Effector memory CD4-positive, alpha-beta T cell (primary cell): ENCODE measurements around the gene B9D2.
"Not testable (repeated sequence)": the region's sequence is repeated elsewhere in the genome, so short reads cannot be mapped to it uniquely, and the experiment has no call there.

ENCODE experiments used
- DNase-seq, 3 donors: peaks; one replicate each; pipeline ENCODE4 v3.0.0-alpha.2; 2020
- H3K27ac ChIP-seq: 2 replicates; pipeline ENCODE4 v1.7.0; 2013; ENCODE audit warnings: mild to moderate bottlenecking, low read length, moderate library complexity; ENCODE audit not compliant: insufficient read depth, poor library complexity, severe bottlenecking
- H3K27me3 ChIP-seq: replicated peaks from 2 replicates; pipeline ENCODE4 v1.7.0; 2013; ENCODE audit warnings: mild to moderate bottlenecking, low read length; ENCODE audit not compliant: insufficient read depth, control insufficient read depth, poor library complexity, severe bottlenecking
- H3K36me3 ChIP-seq: 2 replicates; pipeline ENCODE4 v1.7.0; 2013; ENCODE audit warnings: mild to moderate bottlenecking, low read length, moderate library complexity; ENCODE audit not compliant: control insufficient read depth, insufficient read depth
- H3K4me1 ChIP-seq: 2 replicates; pipeline ENCODE4 v1.7.0; 2013; ENCODE audit warnings: low read length, mild to moderate bottlenecking; ENCODE audit not compliant: control insufficient read depth, insufficient read depth, poor library complexity, severe bottlenecking
- H3K4me3 ChIP-seq: 2 replicates; pipeline ENCODE4 v1.7.0; 2013; ENCODE audit warnings: low read length, low read depth, mild to moderate bottlenecking; ENCODE audit not compliant: insufficient read depth, poor library complexity, severe bottlenecking
- H3K9me3 ChIP-seq: 2 replicates; pipeline ENCODE4 v1.7.0; 2013; ENCODE audit warnings: mild to moderate bottlenecking, low read length, moderate library complexity; ENCODE audit not compliant: control insufficient read depth

The B9D2 gene

GRCh38 chr19:41351339-41352245 is 12.4 kb downstream of the B9D2 start:
- no peaks in the 10 kb centered on the region for H3K27me3 ChIP-seq
- H3K4me1 ChIP-seq: peaks cover 50% of the 10 kb centered on the region
- peak; percentile 86 to 90 (median 89) for DNase-seq
- peak overlapping the region; percentile 95 for H3K27ac ChIP-seq
- no peaks in the 10 kb centered on the region for H3K9me3 ChIP-seq
- peaks cover 19% of the 10 kb centered on the region for H3K36me3 ChIP-seq
- peak overlapping the region; percentile 99 for H3K4me3 ChIP-seq

GRCh38 chr19:41350735-41351338 is 13.1 kb downstream of the B9D2 start:
- Histone ChIP-seq H3K4me3 (peak overlapping the region; percentile 99), H3K36me3 (peaks cover 27% of the 10 kb centered on the region), H3K4me1 (peaks cover 42% of the 10 kb centered on the region), H3K27me3 (no peaks in the 10 kb centered on the region), H3K27ac (peak overlapping the region; percentile 95), H3K9me3 (no peaks in the 10 kb centered on the region)
- no peak for DNase-seq

DNA sequence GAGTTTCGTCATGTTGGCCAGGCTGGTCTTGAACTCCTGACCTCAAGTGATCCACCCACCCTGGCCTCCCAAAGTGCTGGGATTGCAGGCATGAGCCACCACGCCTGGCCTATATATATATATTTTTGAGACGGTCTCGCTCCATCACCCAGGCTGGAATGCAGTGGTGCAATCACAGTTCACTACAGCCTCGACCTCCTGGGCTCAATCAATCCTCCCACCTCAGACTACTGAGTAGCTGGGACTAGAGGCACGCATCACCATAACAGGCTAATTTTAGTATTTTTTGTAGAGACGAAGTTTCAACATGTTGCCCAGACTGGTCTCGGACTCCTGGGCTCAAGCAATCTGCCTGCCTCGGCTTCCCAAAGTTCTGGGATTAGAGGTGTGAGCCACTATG is 17.0 kb downstream of the B9D2 start:
- not testable (repeated sequence) for H3K27me3 ChIP-seq, H3K9me3 ChIP-seq, H3K4me3 ChIP-seq, DNase-seq, H3K27ac ChIP-seq
- peaks cover 48% of the 10 kb centered on the region for H3K36me3 ChIP-seq
- peaks cover 44% of the 10 kb centered on the region for H3K4me1 ChIP-seq

DNA sequence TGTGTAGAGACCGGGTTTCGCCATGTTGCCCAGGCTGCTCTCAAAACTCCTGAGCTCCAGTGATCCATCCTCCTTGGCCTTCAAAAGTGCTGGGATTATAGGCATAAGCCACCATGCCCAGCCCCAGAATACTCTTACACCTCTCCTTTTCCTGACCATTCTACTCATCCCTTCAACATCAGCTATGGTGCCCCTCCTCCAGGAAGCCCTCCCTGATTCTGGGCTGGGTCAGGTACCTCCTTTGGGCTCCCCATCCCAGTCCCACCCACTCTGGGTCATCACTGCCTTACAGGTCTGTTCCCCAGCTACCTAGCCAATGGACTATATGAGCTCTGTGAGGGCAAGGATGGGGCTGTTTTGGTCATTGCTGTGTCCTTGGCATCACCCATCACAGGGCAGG is 19.8 kb downstream of the B9D2 start:
- no peak overlapping the region for H3K4me3 ChIP-seq
- H3K4me1 ChIP-seq: peaks cover 33% of the 10 kb centered on the region
- DNase-seq: no peak
- H3K27ac ChIP-seq: peak overlapping the region; percentile 40
- H3K27me3 ChIP-seq: no peaks in the 10 kb centered on the region
- H3K36me3 ChIP-seq: peaks cover 72% of the 10 kb centered on the region
- no peaks in the 10 kb centered on the region for H3K9me3 ChIP-seq

DNA sequence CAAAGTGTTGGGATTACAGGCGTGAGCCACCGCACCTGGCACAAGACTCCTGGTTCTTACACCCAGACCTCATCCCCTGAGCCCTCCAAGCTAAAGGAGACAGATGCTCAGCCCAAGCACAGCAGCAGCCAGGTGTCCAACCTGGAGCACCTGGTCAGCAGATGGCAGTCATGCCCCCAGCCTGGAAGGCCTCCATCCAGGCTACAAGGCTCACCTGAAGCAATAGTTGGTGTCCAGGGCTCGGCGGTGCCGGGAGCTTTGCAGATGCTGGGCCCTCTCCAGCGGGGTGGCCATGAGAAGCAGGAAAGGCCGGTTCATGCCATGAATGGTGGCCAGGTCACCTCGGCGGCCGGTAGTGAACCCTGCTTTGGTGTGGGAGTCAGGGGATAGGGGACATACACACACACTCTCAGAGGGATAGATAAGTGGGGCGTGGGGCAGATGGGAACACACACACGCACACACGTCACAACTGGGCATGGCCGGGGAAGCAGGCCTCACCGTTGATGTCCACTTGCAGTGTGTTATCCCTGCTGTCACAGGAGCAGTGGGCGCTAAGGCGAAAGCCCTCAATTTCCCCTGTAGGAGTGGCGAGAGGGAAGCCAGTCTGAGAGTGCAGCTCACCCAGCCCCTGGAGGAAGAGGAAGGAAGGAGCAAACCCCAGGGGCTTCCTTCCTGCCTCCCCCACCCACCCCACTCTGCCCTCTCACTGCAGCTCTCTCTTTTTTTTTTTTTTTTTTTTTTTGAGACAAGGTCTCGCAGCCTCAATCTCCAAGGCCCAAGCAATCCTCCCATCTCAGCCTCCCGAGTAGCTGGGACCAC is 22.1 kb downstream of the B9D2 start:
- Histone ChIP-seq H3K4me1 (peaks cover 24% of the 10 kb centered on the region), H3K9me3 (no peaks in the 10 kb centered on the region), H3K27me3 (no peaks in the 10 kb centered on the region), H3K36me3 (peaks cover 79% of the 10 kb centered on the region), H3K4me3 (no peak overlapping the region), H3K27ac (no peak overlapping the region)
- no peak for DNase-seq

GRCh38 chr19:41339936-41340335 is 24.0 kb downstream of the B9D2 start:
- no peak for DNase-seq

GRCh38 chr19:41335467-41335866 is 28.5 kb downstream of the B9D2 start:
- no peak overlapping the region for H3K27ac ChIP-seq
- H3K36me3 ChIP-seq: peaks cover 81% of the 10 kb centered on the region
- H3K9me3 ChIP-seq: no peaks in the 10 kb centered on the region
- H3K4me3 ChIP-seq: no peak overlapping the region
- no peaks in the 10 kb centered on the region for H3K27me3 ChIP-seq
- H3K4me1 ChIP-seq: peaks cover 22% of the 10 kb centered on the region
- DNase-seq: no peak

More at GRCh38 chr19:41339936-41340335, 24.0 kb downstream of the B9D2 start:
- Histone ChIP-seq H3K36me3 (peaks cover 80% of the 10 kb centered on the region), H3K4me3 (no peak overlapping the region), H3K27ac (no peak overlapping the region), H3K27me3 (no peaks in the 10 kb centered on the region), H3K9me3 (no peaks in the 10 kb centered on the region), H3K4me1 (peaks cover 24% of the 10 kb centered on the region)

DNA sequence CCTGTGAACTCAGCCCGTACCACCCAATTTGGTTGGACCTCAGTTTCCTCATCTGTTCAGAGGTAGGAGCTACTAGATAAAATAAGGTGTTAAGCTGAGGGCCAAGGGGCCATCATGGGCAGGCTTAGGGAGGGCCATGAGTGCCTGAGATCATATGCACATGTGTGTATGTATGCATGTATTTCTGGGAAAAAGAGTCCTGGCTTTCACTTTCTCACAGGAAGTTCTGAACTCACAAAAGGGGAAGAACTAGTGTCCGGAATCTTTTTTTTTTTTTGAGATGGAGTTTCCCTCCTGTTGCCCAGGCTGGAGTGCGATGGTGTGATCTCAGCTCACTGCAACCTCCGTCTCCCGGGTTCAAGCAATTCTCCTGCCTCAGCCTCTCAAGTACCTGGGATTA is 29.2 kb downstream of the B9D2 start:
- no peaks in the 10 kb centered on the region for H3K27me3 ChIP-seq
- H3K4me1 ChIP-seq: peaks cover 29% of the 10 kb centered on the region
- no peak overlapping the region for H3K4me3 ChIP-seq
- H3K36me3 ChIP-seq: peaks cover 79% of the 10 kb centered on the region
- no peak for DNase-seq
- H3K9me3 ChIP-seq: no peaks in the 10 kb centered on the region
- H3K27ac ChIP-seq: no peak overlapping the region

- no peak for DNase-seq
- no peak overlapping the region for H3K4me3 ChIP-seq
- H3K27ac ChIP-seq: no peak overlapping the region
- H3K9me3 ChIP-seq: no peaks in the 10 kb centered on the region
- H3K4me1 ChIP-seq: peaks cover 48% of the 10 kb centered on the region
- peaks cover 58% of the 10 kb centered on the region for H3K36me3 ChIP-seq
- H3K27me3 ChIP-seq: no peaks in the 10 kb centered on the region
Measured at GRCh38 chr19:41332468-41332867, 31.5 kb downstream of the B9D2 start.
